ENCODE results near the gene TDRD15.
"Not testable (repeated sequence)": the region's sequence is repeated elsewhere in the genome, so short reads cannot be mapped to it uniquely, and the experiment has no call there.

TDRD15 gene

DNA sequence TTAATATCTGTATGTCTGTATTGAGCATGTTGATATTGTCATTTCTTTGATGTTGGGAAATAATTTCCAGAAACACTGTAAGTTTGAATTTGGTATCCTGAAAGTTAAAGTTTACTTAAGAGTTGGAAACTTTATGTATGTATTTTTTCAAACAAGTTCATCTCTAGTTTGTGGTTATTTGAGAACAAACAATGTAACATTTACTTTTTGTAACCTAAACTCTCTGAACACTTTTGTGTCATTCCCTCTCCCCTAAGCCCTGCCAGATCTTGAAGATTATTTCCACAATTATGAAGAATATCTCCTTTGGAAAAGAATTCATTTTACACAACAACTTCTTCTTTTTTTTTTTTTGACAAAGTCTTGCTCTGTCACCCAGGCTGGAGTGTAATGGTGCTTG, 24.9 kb downstream of the TDRD15 start:
- no peak for DNase-seq

DNA sequence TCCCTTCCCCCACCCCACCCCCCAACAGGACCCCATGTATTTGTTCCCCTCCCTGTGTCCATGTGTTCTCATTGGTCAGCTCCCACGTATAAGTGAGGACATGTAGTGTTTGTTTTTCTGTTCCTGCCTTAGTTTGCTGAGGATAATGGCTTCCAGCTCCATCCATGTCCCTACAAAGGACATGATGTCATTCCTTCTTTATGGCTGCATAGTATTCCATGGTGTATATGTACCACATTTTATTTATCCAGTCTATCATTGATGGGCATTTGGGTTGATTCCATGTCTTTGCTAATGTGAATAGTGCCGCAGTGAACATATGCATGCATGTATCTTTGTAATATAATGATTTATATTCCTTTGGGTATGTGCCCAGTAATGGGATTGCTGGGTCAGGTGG, 27.5 kb downstream of the TDRD15 start:
- DNase-seq = not testable (repeated sequence)

DNA sequence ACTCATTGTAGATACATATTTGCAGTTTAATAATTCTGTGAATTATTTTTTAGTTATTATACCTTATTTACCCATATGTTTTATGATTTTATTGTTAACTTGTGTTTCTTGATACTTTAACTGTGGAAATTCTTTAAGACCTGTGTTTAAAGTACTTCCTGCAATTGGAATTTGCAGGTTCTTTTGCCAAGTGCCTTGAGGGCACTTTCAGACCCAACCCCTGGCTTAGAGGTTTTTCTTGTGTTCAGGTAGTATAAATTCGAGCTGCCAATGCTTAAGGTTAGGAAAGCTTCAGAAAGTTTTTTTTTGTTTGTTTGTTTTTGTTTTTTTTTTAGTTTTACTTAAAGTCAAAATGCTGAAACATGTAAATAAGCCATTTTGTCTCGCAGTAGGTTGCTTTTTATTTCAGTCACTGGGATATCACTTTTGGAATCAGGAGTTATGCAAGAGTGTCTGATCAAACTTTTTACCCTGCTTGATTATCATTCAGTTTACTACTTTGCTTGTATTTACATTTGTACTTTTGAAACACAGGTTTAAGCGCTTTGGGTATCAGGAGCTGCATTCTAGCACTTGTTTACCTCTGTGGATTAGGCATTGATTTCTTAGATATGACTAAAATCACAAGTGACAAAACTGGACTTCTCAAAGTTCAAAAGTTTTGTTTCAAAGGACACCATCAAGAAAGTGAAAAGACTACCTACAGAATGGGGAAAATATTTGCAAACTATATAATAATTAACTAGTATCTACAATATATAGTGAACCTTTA, 31.8 kb downstream of the TDRD15 start:
- DNase-seq = no peak

DNA sequence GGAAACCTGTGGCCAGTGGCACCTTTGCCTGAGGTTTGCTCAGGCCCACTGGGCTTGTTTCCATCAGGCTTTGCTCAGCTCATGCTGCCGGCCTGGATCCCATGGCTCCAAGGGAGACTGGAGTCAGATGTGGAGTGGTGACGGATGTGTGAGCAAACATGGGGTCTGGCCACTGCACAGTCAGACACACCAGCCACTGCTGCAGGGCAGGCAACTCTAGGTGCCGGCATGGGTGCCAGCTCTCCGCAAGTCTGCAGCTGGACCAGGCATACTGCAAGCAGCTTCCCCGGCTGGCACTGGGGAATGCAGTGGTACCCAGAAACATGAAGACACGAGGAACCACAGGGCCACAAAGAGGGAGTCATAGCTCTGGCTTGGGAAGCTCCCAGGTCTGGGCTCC, 37.4 kb downstream of the TDRD15 start:
- no peak for DNase-seq

DNA sequence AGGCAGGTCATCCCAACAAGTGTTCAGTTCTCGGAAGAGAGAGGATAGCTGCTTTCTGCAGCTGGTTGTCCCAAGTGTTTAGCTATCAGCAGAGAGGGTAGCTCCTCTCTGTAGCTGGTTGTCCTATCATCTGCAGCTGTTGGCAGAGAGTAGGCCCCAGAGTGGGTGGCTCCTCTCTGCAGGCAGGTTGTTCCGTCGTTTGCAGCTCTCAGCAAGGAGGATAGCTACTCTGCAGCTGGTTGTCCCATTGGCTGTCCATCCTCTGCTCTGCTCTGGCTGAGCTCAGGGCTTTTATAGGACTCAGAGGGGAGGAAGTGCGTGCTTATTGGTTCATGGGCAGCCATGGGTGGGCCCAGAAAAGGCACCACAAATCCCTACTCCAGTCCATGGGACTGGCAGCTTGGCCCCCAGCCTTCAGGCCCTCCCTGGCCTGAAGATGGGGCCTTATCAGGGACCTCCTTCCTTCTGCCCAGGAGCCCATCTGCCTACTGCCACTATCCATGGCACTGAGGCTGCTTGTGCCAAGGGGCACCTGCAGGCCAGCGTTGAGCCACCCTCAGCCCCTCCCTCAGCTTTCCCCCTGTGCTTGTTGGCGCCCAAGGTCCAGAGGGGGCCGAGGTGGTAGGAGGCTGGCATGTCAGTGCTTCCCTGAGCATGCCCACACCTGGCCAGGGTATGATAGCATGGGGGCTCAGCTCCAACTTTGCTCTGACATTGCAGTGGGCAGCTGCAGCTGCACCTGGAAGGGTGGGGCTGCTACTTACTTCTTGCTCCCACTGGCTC, 38.3 kb downstream of the TDRD15 start:
- no peak for DNase-seq

DNA sequence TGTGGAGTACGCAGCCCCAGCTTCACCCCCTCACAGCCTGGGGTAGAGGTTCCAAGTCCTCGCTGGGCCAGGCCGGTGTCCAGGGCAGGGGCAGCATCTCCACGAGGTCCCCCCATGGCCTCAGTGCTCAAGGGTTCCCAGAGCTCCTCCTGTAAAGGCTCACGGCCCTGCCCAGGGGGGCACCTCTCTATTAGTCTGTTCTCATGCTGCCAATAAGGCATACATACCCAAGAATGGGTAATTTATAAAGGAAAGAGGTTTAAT, 38.8 kb downstream of the TDRD15 start:
- DNase-seq = no peak

DNA sequence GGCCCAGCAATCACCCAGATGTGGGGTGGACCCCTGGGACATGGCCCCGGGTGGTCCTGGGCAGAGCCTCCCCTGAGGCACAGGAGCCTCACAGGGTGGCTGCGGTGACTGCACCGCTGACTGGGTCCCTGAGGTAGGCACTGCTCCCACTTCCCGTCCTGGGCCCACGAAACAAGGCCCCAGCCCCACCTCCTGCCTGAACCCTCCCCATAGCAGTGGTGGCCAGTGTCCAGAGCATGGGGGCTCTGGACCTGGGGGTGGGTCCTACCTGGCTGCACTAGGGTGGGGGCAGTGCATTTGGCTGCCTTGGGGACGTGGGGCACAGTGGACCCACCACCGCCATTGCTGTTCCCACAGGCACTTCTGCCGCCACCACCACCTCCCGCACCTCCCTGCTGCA, 39.4 kb downstream of the TDRD15 start:
- no peak for DNase-seq

DNA sequence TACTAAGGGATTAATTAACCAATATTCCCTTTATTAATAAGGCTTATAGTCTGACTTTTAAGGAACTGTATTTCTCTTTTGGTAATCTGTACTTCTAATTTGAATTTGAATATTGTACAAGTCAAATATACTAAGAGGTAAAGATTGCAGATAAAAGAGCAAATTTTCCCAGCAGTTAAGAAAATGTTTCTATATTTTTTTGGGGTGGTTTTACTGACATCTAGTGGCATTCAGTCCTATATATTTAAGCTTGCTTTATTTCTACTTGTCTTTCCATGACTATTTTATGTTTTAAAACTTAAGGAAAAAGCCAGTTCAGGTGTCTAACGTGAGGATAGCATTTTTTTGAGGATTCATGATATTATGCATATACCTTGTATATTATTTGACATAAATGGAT, 41.6 kb downstream of the TDRD15 start:
- DNase-seq = no peak

DNA sequence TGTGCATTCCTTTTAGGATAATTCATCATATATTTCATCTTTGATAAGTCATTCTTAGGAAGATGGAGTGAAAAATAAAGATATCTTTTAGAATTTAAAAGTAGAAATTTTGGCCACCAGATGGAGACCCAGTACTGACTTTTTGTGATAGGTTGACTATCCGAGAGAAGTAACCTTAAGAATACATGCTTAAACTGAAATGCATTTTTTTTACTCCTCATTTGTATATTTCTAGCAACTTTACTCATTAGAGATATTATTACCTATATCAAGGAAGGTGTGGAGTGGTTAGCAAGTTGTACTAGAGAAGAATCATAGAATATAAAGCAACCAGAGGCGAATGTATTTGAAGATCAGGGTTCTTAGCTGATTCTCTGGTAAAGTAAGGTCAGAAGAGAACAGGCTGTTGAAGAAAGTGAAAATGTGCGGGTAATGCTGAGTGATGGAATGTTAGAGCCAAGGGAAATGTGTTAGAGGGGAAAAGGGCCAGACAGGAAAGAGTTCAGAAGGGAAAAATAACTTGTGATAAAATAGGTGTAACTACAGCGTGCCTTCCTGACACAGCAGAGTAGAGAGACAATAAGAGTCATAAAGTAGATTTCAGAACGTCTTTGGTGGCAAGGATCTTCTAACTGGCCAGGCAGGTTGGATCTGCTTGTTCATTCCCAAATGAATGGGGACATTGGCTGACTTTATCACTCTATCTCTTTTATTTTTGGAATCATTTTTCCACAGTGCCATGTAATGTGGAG, 52.3 kb downstream of the TDRD15 start:
- DNase-seq = peak; percentile 19

DNA sequence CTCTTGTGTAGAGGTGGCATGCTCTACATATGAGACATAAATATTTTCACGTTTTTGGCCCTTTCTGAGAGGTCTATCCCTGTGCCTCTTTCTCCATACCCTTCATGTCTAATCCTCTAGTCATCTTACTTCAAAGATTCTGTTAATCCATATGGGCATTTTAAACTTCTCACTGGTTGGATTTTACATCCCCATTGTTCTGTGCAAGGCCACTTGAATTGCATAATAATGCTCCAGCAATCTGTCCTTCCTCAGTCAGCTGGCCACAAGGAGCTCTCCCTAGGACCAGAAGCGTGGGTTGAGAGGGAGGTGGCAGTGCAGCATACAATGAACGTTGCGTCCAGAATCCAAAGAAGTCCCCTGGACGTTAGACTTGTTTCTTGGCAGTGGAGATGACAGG, 58.2 kb downstream of the TDRD15 start:
- DNase-seq = no peak

DNA sequence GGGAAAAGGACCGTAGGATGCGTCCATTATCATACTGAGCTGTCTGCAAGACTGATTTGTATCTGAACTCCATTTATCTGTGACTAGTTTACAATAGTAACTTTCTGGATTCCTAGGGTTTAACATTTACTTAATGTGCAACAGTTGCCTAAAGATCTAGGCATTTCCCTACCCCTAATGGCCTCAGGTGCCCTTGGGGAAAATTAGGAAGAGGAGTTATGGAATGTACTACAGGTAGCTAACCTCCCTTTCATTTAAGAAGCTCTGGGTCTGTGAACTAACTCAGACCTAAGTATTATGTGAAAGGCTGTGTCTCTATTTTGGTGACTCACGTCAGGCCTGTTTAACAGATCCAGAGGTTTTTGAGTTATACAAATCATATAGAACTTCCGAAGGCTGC, 59.5 kb downstream of the TDRD15 start:
- no peak for DNase-seq

DNA sequence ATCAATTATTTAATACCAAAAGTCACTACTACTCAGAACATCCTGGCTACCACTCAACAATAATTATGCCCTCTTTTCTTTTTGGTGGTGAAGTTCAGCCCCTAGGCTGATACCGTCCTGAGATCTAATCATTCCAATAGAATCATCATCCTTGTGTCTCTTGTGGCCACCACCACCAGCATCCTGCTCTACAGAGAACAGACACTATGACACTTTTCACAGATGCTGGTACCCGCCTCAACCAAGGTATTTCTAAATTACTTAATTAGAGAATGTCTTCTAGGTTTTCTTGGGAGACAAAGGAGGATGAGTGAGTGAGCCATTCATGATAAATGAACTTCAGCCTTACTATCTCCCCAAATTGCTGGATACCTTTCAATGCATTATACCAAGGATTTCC, 60.0 kb downstream of the TDRD15 start:
- DNase-seq = no peak

DNA sequence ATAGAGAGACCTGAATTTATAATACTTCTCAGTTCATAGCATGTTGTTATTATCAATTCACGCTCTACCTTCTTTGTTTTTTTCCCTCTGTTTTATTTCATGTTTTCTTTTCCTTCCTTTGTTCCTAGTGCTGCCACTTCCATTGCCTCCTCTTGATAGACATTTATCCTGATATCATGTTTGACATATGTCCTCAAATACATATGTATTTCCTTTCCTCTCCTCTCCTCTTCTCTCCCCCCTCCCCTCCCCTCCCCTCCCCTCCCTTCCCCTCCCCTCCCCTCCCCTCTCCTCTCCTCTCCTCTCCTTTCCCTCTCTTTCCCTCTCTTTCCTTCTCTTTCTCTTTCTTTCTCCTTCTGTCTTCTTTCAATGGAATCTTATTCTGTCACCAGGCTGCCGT, 67.8 kb downstream of the TDRD15 start:
- no peak for DNase-seq

Measured in NCI-H2029 (cell line).